ENCODE measurements around the gene ALDOC. TPM values are rescaled to one million over a fixed set of nuclear protein-coding genes. Genes with fewer than 3 reads are reported as not detected.

ALDOC gene
- total and polyA plus RNA-seq, 7 donors: 10.2 to 43.3 (median 30.0) TPM

- WGBS, 2 donors: 74 to 89% methylated on average over 3 of the region's 3 CpGs
- no peak overlapping the region for H3K4me3 ChIP-seq
- DNase-seq: no peak
- H3K4me1 ChIP-seq: peaks cover 0 to 31% (median 19%) of the 10 kb centered on the region in 4 donors
- H3K27me3 ChIP-seq: no peaks in the 10 kb centered on the region
- no peaks in the 10 kb centered on the region for H3K9me3 ChIP-seq
- TF ChIP-seq EP300 (IDR thresholded peaks at IDR 0.05): no peak
- TF ChIP-seq POLR2AphosphoS5 (IDR thresholded peaks at IDR 0.05): no peak
- TF ChIP-seq CTCF (IDR thresholded peaks at IDR 0.05): no peak
- TF ChIP-seq POLR2A (IDR thresholded peaks at IDR 0.05): no peak
- no peak overlapping the region for H3K27ac ChIP-seq
- peaks cover 5 to 31% (median 12%) of the 10 kb centered on the region in 4 donors for H3K36me3 ChIP-seq
- intact Hi-C loops (cut with DNase I): no loop called here
Observed at GRCh38 chr17:28567604-28568003, 9.1 kb downstream of the ALDOC start.

DNA sequence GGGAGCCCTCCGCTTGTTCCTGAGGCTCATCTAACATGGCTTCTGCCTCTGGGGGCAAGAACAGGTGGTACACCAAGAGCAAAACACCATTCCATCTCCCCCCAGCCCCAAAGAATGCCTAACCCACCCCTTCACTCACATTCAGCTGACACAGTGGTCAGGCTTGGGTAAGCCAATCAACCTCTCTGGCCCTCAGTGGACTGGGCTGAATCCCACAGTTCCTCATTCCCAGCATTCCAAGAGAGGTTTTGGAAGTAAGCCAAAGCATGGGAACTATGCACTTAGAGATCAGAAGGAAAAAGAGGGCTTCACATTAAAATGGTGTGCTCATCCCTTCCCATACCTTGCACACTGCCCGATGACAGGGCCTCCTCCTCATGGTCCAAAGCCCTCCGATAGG, 13.2 kb downstream of the ALDOC start:
- Histone ChIP-seq H3K9me3 (no peaks in the 10 kb centered on the region), H3K36me3 (peaks cover 17 to 71% (median 28%) of the 10 kb centered on the region in 4 donors), H3K4me3 (no peak overlapping the region), H3K27ac (no peak overlapping the region), H3K27me3 (no peaks in the 10 kb centered on the region), H3K4me1 (peaks cover 0 to 7% (median 0%) of the 10 kb centered on the region in 4 donors)
- DNase-seq: no peak
- TF ChIP-seq CTCF (IDR thresholded peaks at IDR 0.05) (no peak), EP300 (IDR thresholded peaks at IDR 0.05) (no peak), POLR2AphosphoS5 (IDR thresholded peaks at IDR 0.05) (no peak), POLR2A (IDR thresholded peaks at IDR 0.05) (no peak)
- intact Hi-C loops (cut with DNase I): no loop called here
- 96 to 97% methylated on average over 3 of the region's 3 CpGs for WGBS, 2 donors

DNA sequence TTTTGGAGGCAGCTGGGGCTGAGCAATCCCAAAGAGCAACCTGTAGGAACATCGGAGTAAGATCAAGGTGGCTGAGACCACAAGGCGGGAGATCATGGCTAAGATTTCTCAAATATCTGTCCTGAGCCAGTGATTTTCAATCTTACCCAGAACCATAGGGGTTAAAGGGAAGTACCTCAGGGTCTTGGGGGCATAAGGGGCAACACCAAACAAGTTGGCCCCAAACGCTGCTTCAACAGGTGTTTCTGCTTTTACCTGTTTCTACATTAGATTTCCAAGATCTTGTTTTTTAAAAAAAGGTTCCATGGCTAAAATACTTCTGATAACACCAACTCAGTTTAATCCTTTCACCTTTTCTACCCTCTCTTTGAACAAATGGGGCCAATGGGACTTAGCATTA, 21.7 kb downstream of the ALDOC start:
- no peak for TF ChIP-seq POLR2AphosphoS5 (IDR thresholded peaks at IDR 0.05)
- no peak for TF ChIP-seq POLR2A (IDR thresholded peaks at IDR 0.05)
- TF ChIP-seq EP300 (IDR thresholded peaks at IDR 0.05): no peak
- TF ChIP-seq CTCF (IDR thresholded peaks at IDR 0.05): no peak
- no peak overlapping the region for H3K27ac ChIP-seq
- no peaks in the 10 kb centered on the region for H3K27me3 ChIP-seq
- WGBS, 2 donors: 96 to 98% methylated on average over 3 of the region's 3 CpGs
- intact Hi-C loops (cut with DNase I): no loop called here
- H3K4me1 ChIP-seq: peaks cover 0 to 22% (median 18%) of the 10 kb centered on the region in 4 donors
- no peaks in the 10 kb centered on the region for H3K9me3 ChIP-seq
- H3K4me3 ChIP-seq: no peak overlapping the region
- no peak for DNase-seq
- H3K36me3 ChIP-seq: peaks cover 25 to 66% (median 36%) of the 10 kb centered on the region in 4 donors

DNA sequence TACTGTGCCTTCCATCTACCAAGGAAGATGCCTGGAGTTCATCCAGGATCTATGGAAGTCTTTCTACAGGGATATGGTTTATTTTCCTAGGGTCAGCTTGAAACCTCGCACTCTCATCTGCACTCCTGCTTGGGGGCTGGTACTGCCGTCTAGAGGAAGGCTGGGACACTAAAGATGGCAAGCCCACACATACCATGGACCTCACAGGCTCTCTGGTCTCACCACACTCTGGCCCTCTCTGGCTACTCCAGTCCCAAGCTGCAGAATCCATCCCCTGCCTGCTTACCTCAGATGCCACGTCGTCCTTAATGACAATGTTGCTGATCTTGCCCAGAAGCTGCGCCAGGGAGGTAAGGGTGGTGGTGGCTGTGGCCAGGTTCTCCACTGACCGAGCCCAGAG, 22.1 kb downstream of the ALDOC start:
- Histone ChIP-seq H3K27me3 (no peaks in the 10 kb centered on the region), H3K4me3 (no peak overlapping the region), H3K36me3 (peaks cover 21 to 62% (median 32%) of the 10 kb centered on the region in 4 donors), H3K27ac (no peak overlapping the region), H3K4me1 (peaks cover 0 to 27% (median 18%) of the 10 kb centered on the region in 4 donors), H3K9me3 (no peaks in the 10 kb centered on the region)
- intact Hi-C loops (cut with DNase I): loop anchor here (5.0 kb wide), 2 partner anchors 43 to 58 kb away; partner anchors contain the start of genes RSKR and SPAG5
- WGBS, 2 donors: 82 to 98% methylated on average over 6 of the region's 6 CpGs
- no peak for DNase-seq
- TF ChIP-seq EP300 (IDR thresholded peaks at IDR 0.05) (no peak), POLR2A (IDR thresholded peaks at IDR 0.05) (no peak), CTCF (IDR thresholded peaks at IDR 0.05) (no peak), POLR2AphosphoS5 (IDR thresholded peaks at IDR 0.05) (no peak)

Measured in sigmoid colon (tissue), 7 donors.